A673 (cell line): ENCODE measurements around the gene FNBP1. TPM values are rescaled to one million over a fixed set of nuclear protein-coding genes. Genes with fewer than 3 reads are reported as not detected.

Source experiments
- BruUV-seq: library from RNA; stranded (reverse); fragments of 400-500 nt; replicated peaks from 2 replicates; lab custom pipeline; 2021; lab: Mats Ljungman, UMichigan
- CTCF ChIA-PET: fragments of 300-600 bp; sonication (Branson Sonifier 250); formaldehyde crosslinking; loops from one replicate; lab custom pipeline; 2022; ENCODE audit warnings: antibody characterized with exemption; lab: Charles Lee
- POLR2A ChIA-PET: fragments of 300-600 bp; sonication (Branson Sonifier 250); formaldehyde crosslinking; loops from one replicate; lab custom pipeline; 2022; ENCODE audit warnings: antibody characterized with exemption; ENCODE audit not compliant: low non-redundant PET; lab: Charles Lee
- DNase-seq: peaks from one replicate; pipeline ENCODE4 v3.0.0-alpha.2; 2015; ENCODE audit warnings: low spot score
- H3K27ac ChIP-seq: fragments of 200-600 bp; sonication (generic); 2 replicates; pipeline ENCODE4 v1.5.1; 2016; ENCODE audit warnings: mixed run types, low read depth, mild to moderate bottlenecking, mixed read lengths, antibody characterized with exemption, low read length; ENCODE audit not compliant: poor library complexity, severe bottlenecking
- H3K27me3 ChIP-seq: fragments of 200-600 bp; sonication (generic); replicated peaks from 2 replicates; pipeline ENCODE4 v1.6.1; 2017; ENCODE audit warnings: mixed run types, low read depth, mild to moderate bottlenecking, mixed read lengths, antibody characterized with exemption, low read length; ENCODE audit not compliant: insufficient read depth, poor library complexity
- H3K36me3 ChIP-seq: fragments of 200-600 bp; sonication (generic); 2 replicates; pipeline ENCODE4 v1.6.1; 2016; ENCODE audit warnings: mixed run types, mild to moderate bottlenecking, mixed read lengths, antibody characterized with exemption, low read length; ENCODE audit not compliant: insufficient read depth, poor library complexity, severe bottlenecking
- H3K4me1 ChIP-seq: fragments of 200-600 bp; sonication (generic); 2 replicates; pipeline ENCODE4 v1.6.1; 2017; ENCODE audit warnings: mixed run types, mild to moderate bottlenecking, mixed read lengths, antibody characterized with exemption, low read length; ENCODE audit not compliant: insufficient read depth, poor library complexity, severe bottlenecking
- H3K4me3 ChIP-seq: fragments of 200-600 bp; sonication (generic); 2 replicates; pipeline ENCODE4 v1.5.1; 2016; ENCODE audit warnings: low read depth, mixed run types, mild to moderate bottlenecking, mixed read lengths, low read length; ENCODE audit not compliant: poor library complexity, severe bottlenecking
- H3K9me3 ChIP-seq: fragments of 200-600 bp; sonication (generic); 2 replicates; pipeline ENCODE4 v1.6.1; 2016; ENCODE audit warnings: mixed run types, low read depth, mild to moderate bottlenecking, mixed read lengths, antibody characterized with exemption, low read length; ENCODE audit not compliant: poor library complexity, severe bottlenecking
- CTCF ChIP-seq: fragments of 300-800, 200-600 bp; sonication (generic); conservative IDR thresholded peaks from 2 replicates; pipeline ENCODE4 v1.5.1; 2017; ENCODE audit warnings: low read depth, mild to moderate bottlenecking, antibody characterized with exemption, low read length, moderate library complexity, mixed read lengths
- EZH2 ChIP-seq: fragments of 200-600 bp; sonication (generic); IDR thresholded peaks from 2 replicates; pipeline ENCODE4 v1.6.1; 2017; ENCODE audit warnings: borderline replicate concordance, low read depth, mild to moderate bottlenecking, mixed read lengths, antibody characterized with exemption, low read length; ENCODE audit not compliant: poor library complexity, severe bottlenecking
- intact Hi-C: fragments of 100-400 bp; cut with micrococcal nuclease; formaldehyde crosslinking; loops from one replicate; pipeline ENCODE4 v1.10.0; 2022; ENCODE audit not compliant: unreplicated experiment
- total RNA-seq: library from RNA; stranded (reverse); gene quantifications from 2 replicates; pipeline ENCODE4 v1.2.3, GENCODE V29; 2021

Gene FNBP1
- total RNA-seq, 1 experiment from 2014 or later, result 200 TPM

GRCh38 chr9:129934780-129935179 lies 108.2 kb downstream of the FNBP1 start:
- intact Hi-C loops, result loop anchor here (5.0 kb wide), 1 partner anchor 52 kb away; no protein-coding TSS in a partner anchor
- Histone ChIP-seq H3K9me3 (no peaks in the 10 kb centered on the region), H3K4me3 (no peak overlapping the region), H3K4me1 (peaks cover 77% of the 10 kb centered on the region), H3K27ac (peak overlapping the region; percentile 74), H3K27me3 (no peaks in the 10 kb centered on the region), H3K36me3 (peaks cover 32% of the 10 kb centered on the region)
- no peak for DNase-seq
- BruUV-seq, result no TSS peak
- POLR2A ChIA-PET, result interaction anchor here (0.6 kb wide), 2 partner anchors 27 to 30 kb away, joined by 4 to 12 read pairs; no protein-coding TSS in a partner anchor
- no peak for TF ChIP-seq CTCF
- no peak for TF ChIP-seq EZH2
- CTCF ChIA-PET, result interaction anchor here (0.6 kb wide), 1 partner anchor 118 kb away, joined by 4 read pairs; no protein-coding TSS in a partner anchor

DNA sequence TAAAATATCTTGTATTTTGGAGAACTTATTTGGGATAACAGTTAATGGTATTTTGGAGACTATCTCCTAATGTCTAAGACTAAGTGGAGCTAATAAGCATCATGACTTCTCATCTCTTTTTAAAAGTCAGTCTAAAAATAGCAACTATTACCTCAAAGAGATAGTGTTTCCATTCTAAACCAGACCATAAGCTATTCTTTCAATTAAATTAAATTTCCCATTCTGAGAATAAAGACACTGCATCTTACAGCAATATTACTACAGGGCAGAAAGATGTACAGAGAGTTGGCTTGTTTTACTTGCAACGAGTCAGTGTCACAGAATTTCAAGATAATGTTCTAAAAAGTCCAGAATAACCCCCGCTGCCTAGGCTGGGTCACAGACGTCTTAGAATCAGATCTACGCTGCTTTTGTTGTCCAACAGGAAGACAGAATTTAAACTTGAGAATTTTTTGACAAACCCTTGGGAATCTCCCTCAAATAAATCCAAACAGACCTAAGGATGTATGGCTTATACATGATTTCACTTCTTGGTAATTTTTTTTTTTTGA lies 108.9 kb downstream of the FNBP1 start:
- peaks cover 38% of the 10 kb centered on the region for H3K36me3 ChIP-seq
- H3K9me3 ChIP-seq, result no peaks in the 10 kb centered on the region
- intact Hi-C loops, result no loop called here
- H3K4me1 ChIP-seq, result peaks cover 70% of the 10 kb centered on the region
- BruUV-seq, result no TSS peak
- no peak for TF ChIP-seq CTCF
- TF ChIP-seq EZH2, result no peak
- DNase-seq, result no peak
- ChIA-PET POLR2A (interaction anchor here (0.6 kb wide), 2 partner anchors 15 to 1004 kb away, joined by 3 to 9 read pairs; no protein-coding TSS in a partner anchor), CTCF (no interaction called here)
- H3K27me3 ChIP-seq, result no peaks in the 10 kb centered on the region
- peak overlapping the region; percentile 74 for H3K27ac ChIP-seq
- H3K4me3 ChIP-seq, result no peak overlapping the region

- peaks cover 64% of the 10 kb centered on the region for H3K4me1 ChIP-seq
- peaks cover 45% of the 10 kb centered on the region for H3K36me3 ChIP-seq
- no peaks in the 10 kb centered on the region for H3K9me3 ChIP-seq
- TSS peak; percentile 2 for BruUV-seq
- intact Hi-C loops, result no loop called here
- POLR2A ChIA-PET, result interaction anchor here (0.6 kb wide), 2 partner anchors 15 to 1003 kb away, joined by 3 to 9 read pairs; no protein-coding TSS in a partner anchor
- CTCF ChIA-PET, result no interaction called here
- no peak for TF ChIP-seq CTCF
- TF ChIP-seq EZH2, result no peak
- H3K4me3 ChIP-seq, result no peak overlapping the region
- peak; percentile 38 for DNase-seq
- peak overlapping the region; percentile 74 for H3K27ac ChIP-seq
- no peaks in the 10 kb centered on the region for H3K27me3 ChIP-seq
Observed at GRCh38 chr9:129933185-129934040, 109.6 kb downstream of the FNBP1 start.
